NCI-H1417 treated with DMSO at 0.1 percent for 48 hours (cell line): ENCODE data around the gene RBM20.

Source experiments
- DNase-seq: peaks from one replicate; lab custom pipeline; 2025; lab: John Stamatoyannopoulos, UW

The RBM20 gene

DNA sequence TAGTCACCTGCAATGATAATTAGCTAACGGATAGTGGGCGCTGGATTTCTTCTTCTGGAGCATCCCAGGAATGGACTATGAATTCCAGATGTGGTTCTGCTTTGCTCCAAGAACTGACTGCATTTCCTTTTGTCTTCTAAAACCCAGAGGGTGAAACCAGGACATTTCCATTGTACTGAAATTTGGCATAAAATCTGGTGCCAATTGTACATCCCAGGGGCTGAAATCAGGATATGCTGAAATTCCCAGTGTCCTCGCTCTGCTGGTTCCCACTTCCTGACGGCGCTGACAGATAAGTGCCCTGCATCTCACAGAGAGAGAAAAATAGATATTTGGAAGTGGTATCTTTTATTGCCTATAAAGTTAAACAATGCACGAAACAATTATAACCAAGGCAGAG lies 31.9 kb downstream of the RBM20 start:
- no peak for DNase-seq

GRCh38 chr10:110679486-110680272 lies 35.5 kb downstream of the RBM20 start:
- DNase-seq, result no peak

- no peak for DNase-seq
These were observed 36.3 kb downstream of the RBM20 start for GRCh38 chr10:110680273-110681020.

DNA sequence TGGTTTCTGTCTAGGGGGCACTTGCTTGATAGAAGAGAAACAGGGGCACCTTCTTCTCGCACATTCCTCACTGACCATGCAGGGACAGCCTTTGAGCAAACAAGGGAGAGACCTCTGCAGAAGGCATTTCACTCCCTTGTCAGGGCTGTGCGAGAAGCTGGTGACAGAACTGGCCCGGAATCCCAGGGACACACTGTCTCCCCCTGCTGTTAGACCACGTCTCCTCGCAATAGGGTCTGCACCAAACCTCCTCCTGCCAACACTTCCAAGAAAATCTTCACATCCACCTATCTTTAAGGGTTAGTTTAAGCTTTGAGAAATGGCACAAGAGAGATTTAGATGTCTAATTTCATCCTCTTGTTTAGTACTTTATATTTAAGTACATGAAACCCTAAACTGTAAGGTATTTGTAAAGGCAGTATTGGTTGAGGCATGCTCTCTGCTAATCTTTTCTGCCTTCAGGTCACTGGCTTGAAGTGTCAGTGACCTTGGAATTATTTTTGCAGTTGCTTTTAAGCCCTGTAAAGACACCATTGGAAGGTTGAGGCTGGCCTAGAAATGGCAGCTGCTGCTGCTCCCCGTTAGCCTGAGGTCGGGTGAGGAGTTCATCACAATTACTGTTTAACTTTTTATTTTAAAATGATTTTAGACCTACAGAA lies 37.0 kb downstream of the RBM20 start:
- DNase-seq, result no peak

GRCh38 chr10:110682348-110682747 lies 38.2 kb downstream of the RBM20 start:
- DNase-seq, result no peak

DNA sequence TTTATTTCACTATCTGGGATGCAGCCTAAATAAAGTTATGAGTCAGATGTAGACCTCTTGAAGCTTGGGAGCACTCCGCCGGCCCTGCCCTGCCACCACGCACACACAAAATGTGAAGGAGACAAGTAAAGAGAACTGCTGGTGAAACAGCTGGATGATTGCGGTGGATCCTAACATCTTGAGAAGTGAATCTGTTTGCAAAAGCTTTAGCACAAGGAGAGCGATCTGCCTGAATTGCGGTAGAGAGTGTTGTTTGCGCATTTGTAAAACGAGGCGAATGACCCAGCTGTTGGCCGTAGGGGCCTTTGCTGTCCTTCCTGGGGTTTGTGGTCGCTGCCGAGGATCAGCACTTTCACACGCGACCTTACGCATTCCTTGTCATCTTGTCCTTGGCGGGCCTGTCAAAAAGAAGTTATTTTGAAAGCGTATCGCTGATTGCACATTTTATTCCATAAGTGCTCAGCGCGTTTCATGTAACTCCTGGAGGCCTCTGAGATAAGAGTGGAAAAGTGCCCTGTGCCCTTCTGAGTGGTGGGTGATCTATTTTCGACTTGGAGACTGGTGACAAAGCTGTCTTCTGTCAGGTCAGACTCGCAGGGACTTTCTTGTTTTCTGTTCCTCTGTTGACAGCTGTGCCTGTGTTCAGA lies 40.8 kb downstream of the RBM20 start:
- DNase-seq, result no peak

DNA sequence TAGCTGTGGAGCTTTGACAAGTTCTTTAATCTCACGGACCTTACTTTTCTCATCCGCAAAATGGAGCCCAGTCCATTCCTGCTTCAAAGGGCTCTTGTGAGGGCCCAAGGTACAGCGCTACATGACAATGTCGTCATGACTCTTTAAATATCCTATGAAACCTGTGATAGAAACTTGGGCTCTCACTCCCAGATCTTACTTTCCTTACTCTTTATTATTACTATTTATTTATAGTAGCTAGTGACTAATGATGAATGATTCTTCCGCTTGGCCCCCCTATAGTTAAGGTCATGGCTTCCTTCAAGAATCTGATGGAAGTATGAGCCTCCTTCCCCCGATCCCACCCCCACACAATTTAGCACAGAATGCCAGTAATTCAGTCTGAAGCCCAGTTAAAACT lies 41.9 kb downstream of the RBM20 start:
- DNase-seq, result no peak

DNA sequence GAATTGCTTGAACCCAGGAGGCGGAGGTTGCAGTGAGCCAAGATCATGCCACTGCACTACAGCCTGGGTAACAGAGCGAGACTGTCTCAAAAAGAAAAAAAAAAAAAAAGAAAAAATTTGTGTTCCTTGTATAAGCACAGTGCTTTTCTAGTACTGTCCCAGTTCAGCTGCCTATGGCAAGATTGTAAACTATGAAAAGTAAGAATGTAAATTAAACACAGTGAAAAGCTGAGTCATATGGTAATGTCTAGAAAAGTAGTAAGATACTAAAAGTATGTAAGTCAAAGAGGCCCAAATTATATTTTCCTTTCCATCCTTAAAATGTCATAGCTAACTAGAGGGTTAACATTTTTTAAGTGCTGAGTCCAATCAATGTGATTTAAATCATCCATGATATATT lies 42.8 kb downstream of the RBM20 start:
- DNase-seq, result no peak

DNA sequence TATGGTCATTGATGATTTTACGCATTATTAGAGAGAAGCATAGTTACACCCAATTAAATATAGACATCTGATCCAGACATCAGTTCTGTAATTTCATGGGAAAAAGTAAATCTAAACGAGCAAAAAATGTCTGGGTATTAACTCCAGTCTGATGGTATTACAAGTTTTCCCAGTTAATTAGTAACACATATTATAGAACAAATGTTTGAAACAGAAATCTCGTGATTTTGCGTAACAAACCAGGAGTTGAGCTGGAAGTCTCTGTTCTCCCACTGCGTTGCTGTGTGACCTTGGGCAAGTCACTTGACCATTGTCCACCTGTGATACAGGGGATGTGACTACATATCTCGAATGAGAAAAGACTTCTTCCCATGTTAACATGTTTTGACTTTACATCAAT lies 43.3 kb downstream of the RBM20 start:
- DNase-seq, result no peak

DNA sequence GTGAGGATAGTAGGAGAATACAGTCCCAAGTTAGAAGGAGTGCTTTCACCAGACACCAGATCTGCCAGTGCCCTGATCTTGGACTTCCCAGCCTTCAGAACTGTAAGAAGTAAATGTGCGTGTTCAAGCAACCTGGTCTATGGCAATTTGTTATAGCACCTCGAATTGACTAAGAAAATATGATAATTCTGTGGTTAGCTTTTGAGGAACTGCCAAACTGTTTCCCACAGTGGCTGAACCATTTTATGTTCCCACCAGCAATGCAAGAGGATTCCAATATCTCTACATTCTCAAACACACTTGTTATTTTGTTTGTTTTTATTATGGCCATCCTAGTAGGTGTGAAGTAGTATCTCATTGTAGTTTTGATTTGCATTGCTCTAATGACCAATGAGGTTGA lies 47.0 kb downstream of the RBM20 start:
- DNase-seq, result no peak

GRCh38 chr10:110694263-110694662 lies 50.1 kb downstream of the RBM20 start:
- no peak for DNase-seq

DNA sequence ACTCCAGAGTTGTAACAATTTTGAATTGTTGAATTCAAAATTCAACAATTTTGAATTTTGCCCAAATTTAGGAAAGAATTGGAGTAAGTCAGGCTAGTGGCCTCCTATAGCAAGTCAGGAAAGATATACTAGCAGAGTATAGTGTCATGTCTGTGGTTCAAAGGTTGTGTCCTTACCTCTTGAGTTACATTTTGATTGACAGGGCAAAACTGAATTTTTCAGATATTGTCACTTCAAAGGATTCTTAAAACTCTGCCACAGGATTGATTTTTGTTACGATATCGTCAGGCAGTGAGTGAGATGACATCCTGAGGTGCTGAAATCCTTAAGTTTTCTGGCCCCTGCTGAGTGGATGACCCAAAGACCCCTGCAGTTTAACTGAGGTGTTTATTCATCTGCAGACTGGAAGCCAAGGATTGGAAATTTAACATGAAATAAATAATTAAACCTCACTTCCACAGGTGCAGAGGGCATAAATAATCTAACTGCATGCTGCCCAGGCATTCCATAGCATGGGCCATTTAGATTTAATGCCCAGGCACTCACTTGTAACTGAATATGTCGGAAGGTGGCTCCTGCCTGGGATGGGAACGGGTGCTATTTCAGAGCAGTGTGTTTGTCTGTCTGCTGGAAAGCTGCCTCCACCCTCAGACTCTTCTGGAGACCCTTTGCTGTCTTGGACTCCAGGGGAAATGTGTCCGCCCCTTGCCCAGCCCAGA lies 50.8 kb downstream of the RBM20 start:
- no peak for DNase-seq

DNA sequence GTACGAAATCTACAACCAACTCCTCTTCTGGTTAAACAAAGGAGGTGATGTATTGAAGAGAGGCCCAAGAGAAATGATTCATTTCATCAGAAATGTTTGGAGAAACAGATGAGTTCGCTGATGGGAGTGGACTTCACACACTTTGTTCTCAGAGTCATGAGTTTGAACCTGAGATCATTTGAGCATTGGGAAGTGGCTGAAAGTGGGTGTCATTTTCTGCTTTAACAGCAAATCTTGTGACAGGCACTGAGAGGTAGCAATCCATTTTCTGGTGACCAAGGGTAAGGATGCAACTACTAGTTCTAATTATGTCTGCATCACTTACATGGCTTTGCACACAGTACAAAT lies 51.4 kb downstream of the RBM20 start:
- no peak for DNase-seq

DNA sequence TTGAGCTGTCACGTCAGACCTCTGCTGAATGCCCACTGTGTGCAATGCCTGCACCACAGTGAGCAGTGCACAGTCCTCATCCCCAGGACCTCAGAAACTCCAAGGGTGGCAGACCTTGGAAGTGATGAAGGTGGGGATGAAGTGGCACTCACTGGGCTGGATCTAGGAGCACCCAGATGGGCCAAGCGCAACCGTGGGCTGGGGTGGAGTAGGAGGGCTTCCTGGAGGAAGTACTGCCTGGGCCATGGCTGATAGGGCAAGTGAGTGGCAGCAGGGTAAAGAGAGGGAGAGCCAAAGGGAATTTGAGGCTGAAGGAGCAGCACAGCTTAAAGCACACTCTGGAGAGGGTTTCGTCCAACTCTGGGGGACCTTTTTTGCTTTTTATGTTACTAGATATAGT lies 52.3 kb downstream of the RBM20 start:
- no peak for DNase-seq

- no peak for DNase-seq
These were observed 54.2 kb downstream of the RBM20 start for GRCh38 chr10:110698340-110698739.

DNA sequence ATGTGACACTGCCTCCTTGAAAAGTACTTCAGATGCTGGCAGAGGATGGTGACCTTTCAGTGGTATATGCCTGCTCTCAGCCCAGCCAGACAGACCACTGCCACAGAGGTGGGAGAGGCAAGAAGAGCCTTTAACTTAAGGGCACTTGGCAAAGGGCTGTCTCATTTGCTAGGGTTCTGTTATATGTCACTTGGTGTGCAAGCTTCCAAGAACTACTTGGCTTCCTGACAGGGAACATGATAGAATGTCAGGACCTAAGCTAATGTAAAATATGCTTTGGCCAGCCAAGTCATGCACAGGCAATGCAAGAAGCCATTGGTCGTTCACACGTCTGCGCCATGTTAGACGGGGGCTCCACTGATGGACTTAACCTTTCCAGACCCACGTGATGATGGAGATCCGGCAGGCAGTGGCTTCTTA lies 54.7 kb downstream of the RBM20 start:
- no peak for DNase-seq

DNA sequence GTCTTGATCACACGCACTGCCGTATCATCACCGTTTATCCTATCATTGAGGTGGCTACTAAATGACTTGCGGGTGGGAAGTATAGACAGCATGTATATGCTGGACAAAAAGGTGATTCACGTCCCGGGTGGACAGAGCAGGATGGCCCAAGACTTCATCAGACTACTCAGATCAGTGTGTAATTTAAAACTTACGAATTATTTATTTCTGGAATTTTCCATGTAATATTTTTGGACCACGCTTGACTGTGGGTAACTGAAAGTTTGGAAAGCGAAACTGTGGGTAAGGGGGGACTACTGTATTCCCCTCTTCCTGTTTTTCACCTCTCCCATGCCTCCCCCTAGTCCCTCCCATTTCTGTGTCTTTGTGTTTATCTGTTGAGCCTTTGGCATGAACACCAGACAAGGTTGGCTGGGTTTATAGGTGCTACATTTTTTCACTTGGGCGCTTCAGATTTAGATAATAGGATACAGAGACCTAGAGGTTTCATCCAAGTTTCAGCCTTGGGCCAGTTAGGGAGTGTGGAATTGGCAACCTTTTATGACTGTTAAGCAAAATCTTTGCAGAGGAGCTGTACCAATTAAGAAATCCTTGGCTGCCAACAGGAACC lies 55.8 kb downstream of the RBM20 start:
- no peak for DNase-seq

- DNase-seq, result no peak
These were observed 56.9 kb downstream of the RBM20 start for GRCh38 chr10:110700947-110701616.

- no peak for DNase-seq
These were observed 57.5 kb downstream of the RBM20 start for GRCh38 chr10:110701617-110701971.

DNA sequence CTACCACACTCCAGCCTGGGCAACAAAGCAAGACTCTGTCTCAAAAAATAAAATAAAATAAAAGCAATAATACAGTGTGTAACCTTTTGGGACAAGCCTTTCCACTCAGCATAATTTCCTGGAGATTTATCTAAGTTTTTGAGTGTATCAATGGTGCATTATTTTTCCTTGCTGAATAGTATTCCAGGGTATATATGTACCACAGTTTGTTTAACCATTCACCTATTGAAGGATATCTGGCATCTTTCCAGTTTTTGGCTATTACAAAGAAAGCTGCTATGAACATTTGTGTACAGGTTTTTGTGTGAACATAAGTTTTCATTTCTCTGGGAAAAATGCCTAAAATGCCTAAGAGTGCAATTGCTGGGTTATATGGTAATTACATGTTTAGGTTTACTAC lies 59.9 kb downstream of the RBM20 start:
- no peak for DNase-seq

GRCh38 chr10:110704906-110705476 lies 60.9 kb downstream of the RBM20 start:
- DNase-seq, result no peak
